DND-41 (cell line): ENCODE data around the gene MMP24OS.

Experiments used
- CTCF ChIP-seq: IDR thresholded peaks from 2 replicates; pipeline ENCODE4 v1.5.1; 2012; ENCODE audit warnings: borderline replicate concordance, low read length, moderate library complexity, mild to moderate bottlenecking; ENCODE audit not compliant: poor library complexity, severe bottlenecking; ENCODE audit errors: extremely low read depth
- EZH2 ChIP-seq: IDR thresholded peaks from 3 replicates; pipeline ENCODE4 v1.6.1; 2012; ENCODE audit warnings: borderline replicate concordance, low read depth, mild to moderate bottlenecking, moderate library complexity, low read length, inconsistent platforms; ENCODE audit not compliant: severe bottlenecking

- TF ChIP-seq CTCF (peak; percentile 99), EZH2 (no peak)
These were observed 26.0 kb upstream of the MMP24OS start for GRCh38 chr20:35303735-35304491.
